GM19351 (cell line): ENCODE data around the gene TMEM52.

Experiments
- ATAC-seq: cut with Tn5 transposase; IDR thresholded peaks from one replicate; pipeline ENCODE4 v1.9.1; 2021; ENCODE audit warnings: mild to moderate bottlenecking, moderate library complexity; ENCODE audit not compliant: unreplicated experiment

The TMEM52 gene

DNA sequence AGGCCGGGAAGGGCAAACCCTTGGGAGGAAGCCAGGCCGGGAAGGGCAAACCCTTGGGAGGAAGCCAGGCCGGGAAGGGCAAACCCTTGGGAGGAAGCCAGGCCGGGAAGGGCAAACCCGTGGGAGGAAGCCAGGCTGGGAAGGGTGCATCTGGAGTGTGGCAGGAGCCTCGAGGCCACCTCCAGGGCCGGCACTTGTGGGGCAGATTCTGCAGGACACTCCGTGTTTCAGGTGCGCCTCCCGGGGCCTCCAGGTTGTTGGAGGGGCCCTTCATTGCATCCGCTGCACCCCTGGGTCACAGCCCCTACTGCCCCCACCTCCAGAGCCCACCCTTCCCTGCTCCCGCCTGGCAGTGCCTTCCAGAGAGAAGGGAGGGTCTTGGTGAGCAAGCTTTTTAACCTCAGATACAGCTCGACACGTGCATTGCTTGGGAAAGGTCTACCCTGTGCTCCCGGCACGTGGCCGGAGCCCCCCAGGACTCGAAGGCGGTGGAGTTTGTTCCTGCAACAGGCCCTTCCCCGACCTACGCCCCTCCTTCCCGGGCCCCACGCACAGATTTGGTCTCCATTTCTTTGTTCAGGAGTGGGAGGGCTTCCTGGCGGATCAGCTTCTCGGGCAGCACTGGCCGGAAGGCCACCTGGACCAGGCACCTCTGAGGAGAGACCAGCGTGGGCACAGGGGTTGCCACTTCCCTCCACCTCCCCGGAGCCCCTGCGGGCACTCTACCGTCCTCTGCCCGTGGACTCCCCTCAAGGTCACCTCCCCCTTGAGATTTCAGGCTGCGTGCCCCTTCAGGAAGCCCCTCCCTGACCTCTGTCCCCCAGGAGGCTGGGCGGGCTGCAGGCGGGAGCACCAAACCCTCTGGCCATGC is 9.4 kb upstream of the TMEM52 start:
- ATAC-seq: no peak

DNA sequence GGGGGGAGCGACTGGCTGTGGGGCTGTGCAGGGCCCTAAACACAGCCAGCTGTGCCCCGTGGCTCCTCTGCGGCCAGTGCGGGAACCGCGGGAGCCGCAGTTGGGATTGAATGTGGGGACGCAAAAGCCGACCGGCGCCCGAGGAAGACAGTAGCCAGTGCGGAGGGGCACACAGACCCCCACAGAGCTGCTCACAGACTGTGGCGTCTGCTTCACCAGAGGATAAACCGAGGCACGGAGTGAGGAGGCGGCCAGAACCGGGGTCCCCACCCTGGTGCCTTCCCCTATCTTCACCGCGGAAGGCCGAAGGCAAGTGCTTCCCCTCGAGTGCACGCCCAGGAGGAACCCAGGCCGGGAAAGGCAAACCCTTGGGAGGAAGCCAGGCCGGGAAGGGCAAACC is 8.7 kb upstream of the TMEM52 start:
- no peak for ATAC-seq

DNA sequence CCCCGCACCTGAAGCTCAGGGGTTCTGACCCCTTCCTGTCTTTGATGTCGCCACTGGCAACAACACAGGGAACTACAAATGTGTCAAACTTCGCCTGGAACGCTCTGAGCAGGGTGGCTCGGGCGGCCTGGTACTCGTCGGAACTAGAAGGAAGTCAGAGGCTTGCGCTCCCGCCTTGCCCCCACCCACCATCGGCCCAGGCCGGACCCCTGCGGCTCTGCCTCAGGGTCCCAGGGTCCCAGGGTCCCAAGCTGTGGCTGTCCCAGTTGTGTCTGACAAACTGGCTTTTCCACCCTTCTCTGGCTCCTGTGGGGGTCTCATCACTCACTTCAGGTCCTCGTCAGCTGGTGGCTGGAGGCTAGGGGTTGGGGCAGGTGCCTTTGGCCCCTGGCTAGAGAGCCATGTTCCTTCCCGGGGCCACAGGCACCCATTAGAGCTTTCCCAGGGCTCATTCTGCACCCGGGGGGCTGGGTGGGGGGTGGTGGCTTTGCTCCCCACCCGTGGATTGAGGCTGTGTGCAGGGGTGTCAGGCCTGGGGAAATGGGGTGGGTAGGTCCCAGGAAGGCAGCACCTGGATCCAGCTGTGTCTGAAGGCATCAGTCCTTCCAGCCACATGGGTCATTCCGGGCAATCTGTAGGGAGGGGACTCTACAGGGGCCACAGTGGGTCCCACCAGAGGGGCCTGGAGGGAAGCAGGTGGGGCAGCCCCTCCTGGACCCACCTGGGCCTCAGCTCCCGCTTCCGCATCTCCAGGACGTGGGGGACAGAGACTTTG is 8.0 kb upstream of the TMEM52 start:
- no peak for ATAC-seq

DNA sequence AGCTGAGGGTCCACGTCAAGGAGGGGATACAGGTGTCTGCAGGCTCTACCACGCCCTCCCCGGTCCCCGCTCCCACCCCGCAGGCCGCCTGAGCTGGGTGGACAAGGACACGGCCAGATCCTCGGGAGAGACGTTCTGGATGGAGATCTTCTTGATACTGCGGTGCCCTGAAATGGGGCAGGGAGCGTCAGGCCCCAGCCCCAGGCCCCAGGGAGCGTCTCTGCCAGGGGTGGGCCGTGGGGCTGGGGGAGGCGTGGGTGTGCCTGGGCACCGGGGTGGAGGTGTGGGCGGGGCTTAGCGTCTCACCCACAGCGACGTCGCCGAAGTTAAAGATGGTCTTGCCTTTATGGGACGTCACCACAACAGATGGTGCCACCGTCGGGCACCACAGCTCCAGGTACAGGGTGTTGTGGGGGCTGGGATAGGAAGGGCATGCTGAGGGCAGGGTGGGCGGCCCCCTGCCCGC is 7.3 kb upstream of the TMEM52 start:
- ATAC-seq: no peak

DNA sequence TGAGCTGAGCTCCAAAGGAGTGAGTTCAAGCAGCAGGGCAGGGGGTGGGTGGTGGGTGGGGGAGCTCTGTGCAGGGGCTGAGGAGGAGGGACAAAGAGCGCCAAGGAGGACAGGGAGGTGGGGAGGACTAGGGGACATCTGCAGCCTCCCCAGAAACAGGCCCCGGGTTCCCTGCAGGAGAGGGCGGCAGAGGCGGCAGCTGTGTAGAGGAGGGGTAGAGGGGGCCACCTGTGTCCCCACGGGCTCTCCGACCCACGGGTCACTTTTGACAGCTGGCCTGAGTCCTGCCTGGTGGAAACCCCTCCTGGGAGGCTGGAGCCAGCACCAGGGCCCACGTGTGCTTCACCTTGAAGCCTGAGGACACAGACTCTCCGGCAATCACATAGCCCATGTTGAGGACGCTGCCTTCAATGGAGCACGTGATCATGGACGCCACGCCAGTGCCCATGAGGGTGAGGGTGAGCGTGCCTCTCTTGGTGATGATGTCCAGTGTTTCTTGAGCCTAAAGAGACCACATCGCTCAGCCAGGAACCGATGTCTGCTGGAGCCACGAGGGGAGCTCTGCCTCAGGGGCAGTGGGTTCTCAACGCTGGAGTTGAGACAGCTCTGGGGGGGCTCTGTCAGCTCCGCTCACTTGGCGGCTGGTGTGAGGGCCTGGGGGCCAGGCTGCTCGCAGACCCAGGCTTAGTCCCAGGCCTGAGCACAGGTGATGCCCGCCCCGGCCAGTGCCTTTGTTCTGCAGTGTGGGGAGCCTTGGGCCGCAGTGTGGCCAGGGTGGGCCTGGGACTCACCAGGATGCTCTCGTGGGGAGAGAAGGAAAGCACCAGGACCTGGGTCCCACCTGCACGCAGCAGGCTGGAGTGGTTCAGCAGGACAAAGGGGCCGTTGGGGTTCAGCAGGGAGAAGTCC is 6.6 kb upstream of the TMEM52 start:
- no peak for ATAC-seq

DNA sequence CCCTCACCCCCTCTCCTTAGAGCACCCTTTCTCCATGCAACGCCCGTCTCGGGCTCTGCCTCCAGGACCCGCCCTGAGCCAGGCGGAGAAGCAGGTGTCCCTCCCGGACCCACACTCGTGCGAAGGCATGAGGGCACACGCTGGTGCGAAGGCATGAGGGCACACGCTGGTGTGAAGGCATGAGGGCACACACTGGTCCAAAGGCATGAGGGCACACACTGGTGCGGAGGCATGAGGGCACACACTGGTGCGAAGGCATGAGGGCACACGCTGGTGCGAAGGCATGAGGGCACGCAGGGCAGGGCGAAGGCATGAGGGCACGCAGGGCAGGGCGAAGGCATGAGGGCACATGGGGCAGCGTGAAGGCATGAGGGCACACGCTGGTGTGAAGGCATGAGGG is 5.8 kb upstream of the TMEM52 start:
- ATAC-seq: no peak

DNA sequence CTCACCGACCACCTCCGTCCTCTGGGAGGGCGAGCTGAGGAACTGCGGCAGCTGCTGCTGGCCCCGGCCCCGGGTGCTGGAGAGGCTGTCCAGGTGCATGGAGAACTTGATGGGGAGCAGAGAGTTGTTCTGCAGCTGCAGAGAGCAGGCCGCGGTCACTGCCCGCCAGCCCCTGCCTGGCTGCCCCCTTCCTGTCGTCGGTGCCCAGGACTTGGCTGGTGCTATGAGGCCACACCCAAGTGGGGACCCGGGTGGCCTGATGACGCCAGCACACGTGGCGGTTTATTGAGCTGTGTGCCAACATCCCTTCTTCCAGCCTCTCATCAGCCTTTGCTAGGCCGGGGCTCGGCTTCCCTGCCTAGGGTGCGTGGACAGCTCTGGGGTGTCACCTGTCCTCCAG is 5.3 kb upstream of the TMEM52 start:
- ATAC-seq: no peak

DNA sequence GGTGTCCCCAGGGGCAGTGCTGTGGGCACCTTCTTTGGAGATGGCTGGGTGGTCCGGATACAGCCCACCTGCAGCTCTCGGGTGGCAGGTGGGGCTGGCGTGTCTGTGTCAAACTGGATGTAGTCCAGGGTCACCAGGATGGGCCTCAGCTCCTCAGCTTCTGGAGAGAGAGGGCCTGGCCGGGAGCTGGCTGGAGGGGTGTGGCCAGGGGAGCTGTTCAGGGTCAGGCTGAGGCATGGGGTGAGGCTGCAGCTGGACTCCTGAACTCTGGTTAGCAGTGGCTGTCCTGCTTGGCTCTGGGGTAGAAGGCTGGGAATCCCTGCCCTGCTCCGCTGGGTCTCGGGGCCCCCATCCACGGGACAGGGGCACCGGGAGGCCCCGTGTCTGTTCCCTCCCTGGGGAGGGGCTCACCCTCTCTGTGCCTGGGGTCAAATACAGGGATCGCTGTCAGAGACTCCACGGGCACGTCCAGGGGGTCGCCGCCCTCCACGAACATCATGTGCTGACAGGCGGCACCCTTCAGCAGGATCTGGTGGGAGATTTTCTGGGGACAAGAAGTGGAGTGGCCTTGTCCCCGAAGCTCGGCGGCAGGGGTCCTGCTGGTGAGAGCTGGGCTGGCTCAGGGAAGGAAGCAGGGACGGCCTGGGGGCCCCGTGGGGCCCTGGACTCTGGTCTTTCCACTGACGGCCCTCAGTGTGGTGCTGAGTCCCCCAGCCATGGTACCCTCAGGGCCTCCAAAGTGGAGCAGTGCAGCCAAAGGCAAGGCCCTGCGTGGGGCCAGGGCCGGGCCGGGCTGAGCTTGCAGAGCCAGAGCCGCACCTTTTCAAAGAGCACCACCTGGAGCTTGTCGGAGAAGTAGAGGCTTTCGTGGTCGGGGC is 4.1 kb upstream of the TMEM52 start:
- no peak for ATAC-seq

DNA sequence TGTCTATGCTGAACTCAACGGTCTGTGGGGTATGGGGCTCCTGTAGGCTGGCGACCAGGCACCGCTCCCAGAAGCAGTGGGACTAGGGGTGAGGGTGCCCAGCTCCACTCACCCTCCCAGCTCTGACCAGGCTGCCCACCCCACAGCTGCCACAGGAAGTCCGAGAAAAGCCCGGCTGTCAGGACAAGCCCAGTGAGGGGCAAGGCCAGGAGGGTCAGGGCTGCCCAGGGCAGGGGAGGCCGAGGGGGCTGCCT is 3.5 kb upstream of the TMEM52 start:
- no peak for ATAC-seq

DNA sequence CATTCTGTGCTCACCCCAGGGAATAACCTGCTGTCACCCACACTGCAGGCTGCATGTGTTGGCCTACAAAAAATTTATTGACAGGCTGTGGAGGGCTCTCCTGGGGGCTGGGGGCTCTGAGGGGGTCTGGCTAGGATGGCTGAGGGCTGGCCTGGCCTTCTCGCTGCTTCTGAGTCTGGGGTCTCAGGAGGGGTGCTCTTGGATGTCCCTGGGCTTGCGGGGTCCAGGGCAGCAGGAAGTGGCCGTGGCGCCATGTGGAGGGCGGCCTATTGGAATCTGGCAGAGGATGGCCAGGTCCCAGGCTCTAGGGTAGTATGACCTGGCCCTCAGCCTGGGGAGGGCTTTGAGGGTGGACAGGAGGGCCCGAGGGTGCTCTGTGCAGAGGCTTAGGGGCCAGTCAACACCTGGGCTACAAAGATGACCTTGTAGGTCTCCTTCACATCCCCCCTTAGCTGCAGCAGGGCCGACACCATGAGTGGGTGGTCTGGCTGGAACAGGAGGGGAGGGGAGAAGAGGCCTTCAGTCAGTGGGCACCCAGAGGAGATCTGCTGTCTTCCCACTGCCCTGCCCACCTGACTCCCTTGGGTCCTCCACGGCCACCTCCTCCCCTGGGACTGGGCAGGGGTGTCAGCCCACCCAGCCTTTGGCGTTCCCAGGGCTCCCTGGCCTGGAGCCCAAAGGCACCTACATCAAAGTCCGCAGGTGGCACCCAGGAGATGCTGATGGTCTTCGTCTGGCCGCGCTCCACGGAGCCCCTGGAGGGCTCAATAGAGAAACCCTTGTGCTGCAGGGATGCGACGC is 3.0 kb upstream of the TMEM52 start:
- no peak for ATAC-seq

DNA sequence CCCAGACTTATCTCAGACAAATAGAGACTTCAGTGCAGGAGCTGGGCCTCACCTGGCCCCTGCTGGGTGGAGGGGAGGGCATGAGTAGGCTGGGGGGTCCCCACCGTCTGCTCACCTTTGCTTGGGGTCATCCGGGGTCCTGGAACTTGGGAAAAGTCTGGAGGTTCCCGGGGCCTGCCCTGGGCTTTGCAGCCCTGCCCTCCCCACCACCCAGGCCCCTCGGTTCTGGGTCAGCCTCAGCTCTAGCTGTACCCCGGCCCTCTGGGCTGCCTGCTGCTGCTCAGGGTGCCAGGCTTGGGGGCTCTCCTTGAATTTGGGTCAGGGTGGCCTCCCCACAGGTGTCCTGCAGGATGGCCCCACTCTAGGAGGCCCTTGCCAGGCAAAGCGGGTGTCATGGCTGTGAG is 2.4 kb upstream of the TMEM52 start:
- no peak for ATAC-seq

DNA sequence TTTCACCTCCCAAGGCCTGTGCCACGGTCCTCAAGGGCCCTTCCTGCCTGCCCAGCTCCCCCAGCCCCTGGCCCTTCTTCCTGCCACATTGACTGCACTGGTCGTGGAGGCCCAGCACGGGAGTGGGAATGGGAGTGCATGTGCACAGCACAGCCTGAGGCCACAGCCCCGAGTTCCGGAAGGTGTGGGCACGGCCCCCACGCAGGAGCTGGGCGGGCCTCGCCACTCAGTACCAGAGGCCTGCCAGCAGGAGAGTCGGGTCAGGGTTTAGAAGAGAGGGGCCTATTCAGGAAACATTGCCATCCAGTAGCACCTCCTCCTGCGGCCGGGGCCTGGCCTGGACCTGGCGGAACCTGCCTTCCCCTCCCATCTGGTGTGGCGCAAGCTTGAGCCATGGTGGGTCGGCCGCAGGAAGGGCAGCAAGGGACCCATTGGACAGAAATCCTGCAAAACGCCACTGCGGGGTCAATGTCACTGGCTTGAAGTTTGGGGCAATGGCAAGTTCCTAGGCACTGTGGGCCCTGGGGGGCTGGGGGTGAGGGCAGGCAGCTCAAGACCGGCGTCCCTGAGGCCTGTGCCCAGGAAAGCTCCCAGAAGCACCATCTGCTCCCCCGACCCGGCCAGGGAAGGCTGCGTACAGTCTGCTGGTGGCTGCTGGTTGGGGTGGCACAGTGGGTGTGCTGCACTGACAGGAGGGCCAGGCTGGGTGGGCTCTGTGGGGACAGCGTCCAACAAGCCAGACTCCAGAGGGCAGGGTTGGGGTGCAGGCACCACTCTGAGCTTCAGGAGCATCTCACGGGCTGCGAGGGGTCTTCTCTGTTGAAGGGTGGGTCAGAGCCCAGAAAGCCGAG is 1.8 kb upstream of the TMEM52 start:
- no peak for ATAC-seq

DNA sequence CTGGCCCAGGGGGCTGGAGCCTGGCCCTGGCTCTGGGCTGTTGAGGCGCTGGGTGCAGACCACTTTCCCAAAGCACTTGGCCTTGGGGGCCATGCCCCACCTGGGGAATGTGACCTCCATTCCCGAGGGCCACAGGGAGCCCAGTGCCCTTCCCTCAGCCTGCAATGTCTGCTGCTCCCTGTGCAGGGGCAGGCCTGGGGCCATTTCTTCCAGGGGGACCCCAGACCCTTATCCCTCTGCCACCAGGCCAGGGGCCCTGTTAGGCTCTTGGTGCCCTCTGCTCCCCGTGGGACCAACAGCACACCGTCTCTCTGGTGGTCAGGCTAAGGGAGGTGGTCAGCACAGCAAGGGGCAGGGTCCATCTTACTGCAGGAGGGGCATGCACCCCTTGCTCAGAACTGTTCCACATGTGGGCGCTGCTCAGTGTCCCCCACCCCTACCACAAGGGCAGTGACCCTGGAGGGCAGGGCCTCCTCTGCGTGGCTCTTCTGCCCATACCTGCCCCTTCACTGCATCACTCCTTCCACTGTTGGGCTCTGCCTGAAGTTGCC is 1.1 kb upstream of the TMEM52 start:
- ATAC-seq: no peak

DNA sequence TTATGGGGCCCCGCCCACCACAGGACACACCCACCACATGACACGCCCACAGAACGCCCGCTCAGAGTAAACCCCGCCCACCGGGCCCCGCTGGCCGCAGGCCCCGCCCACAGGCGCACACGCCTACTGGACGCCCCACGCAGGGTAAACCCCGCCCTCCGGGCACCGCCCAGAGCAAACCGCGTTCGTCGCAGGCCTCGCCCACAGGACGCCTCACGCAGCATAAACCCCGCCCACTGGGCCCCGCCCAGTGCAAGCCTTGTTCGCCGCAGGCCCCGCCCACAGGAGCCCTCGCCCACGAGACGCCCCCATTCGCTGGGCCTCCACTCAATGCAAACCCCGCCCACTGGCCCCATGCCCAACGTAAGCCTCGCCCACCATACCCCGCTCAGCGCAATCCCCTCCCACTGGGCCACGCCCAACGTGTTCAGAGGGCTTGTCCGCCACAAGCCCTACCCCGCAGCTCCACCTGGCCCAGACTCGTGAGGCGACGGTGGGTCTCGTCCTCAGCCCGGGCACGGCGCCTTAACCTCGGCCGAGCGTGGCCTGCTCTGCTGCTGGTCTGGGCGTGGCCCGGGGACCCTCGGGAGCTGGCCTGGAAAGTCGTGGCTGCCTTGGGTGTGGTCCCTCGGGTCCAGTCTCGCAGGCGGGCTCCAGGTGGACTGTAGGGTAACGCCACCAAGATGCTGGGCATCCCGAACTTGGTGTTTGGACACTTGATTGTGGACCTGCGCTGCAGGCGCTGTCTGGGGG is 401 bp upstream of the TMEM52 start:
- peak; percentile 75 for ATAC-seq

DNA sequence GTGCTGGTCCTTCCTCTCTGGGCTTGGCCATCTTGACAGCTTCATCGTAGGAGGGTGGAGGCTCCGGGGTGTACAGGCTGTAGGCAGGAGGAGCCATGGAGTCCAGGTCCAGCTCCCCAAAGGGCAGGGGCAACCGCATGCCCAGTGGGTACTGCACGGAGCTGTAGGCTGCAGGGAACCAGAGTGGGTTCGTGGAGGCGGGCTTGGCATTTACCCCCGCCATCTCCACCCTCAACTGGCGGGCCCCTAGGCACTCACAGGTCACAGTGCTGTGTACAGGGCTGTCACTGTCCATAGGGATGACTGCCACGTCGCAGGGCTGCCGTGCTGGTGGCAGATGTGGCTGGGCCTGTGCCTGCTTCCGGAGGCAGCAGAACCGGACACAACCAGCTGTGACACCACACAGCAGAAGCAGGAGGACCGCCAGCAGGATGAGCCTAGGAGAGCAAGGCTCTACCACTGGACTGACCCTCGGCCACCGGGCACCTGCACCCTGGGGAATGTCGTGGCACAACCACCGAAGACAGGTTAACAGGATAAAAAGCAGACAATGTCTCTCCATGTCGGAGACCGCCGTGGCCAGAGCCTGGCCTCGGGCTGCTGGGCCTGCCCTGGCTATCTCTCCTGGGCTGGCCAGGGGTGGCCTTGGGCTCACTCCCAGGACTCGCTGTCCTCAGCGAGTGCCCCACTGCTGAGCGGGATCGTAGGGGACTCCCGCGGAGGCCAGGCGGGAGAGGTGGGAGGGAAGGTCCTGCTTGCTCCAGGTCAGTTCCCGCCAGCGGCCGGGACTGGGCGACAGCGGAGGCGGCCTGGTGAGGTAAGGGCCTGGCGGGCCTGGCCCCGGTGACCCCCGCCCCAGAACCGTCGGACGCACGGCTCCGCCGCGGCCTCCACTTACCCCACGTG is 831 bp downstream of the TMEM52 start:
- no peak for ATAC-seq

DNA sequence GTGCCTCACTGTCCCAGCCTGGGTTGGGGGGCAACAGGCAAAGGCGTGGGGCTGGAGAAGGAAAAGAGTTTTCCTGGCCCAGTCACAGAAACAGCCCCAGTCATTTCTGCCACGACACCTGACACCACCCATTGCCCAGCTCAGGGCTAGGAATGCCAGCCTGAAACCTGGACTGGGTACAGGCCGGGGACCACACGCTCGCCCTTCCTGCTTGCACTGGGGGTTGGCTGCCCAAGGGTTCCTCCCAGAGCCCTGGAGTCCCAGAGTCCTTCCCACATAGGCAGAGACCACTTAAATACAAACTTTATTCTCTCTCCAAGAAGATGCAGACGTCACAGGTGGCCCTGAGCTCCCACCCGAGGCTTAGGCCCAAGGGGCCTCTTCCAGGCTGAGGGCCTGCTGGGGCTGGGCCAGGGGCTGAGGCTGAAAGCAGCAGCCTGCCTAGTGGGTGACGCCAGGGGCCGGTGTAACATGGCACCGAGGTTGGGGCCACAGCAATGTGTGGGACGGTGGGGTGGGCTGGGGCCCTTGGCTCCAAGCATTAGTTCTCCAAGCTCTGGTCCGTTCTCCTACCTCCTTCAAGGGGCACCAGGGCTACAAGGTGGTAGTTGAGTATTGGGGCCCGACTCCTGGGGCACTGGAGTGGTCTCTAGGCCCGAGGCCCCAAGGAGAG is 1.6 kb downstream of the TMEM52 start:
- no peak for ATAC-seq
